Stomach (tissue), 4 donors: ENCODE data around the gene NANOS3.

Experiments used
- CTCF ChIP-seq, 7 experiments: fragments of 450-650 bp in 4 of 7; fragments of 200-600 bp in 3 of 7; sonication (generic) in 3 of 7; IDR thresholded peaks; one replicate each; pipeline ENCODE4 v1.5.1; 2016 to 2019; ENCODE audit warnings: antibody characterized with exemption in 7 of 7, control low read depth in 2 of 7, mild to moderate bottlenecking in 1 of 7
- EP300 ChIP-seq: sonication (generic); formaldehyde crosslinking; IDR thresholded peaks from one replicate; pipeline ENCODE4 v1.6.1; 2017; ENCODE audit warnings: antibody characterized with exemption
- POLR2A ChIP-seq, 4 donors: fragments of 450-650 bp; IDR thresholded peaks; one replicate each; pipeline ENCODE4 v1.6.1; 2016; ENCODE audit warnings: antibody characterized with exemption in 4 of 4, control low read depth in 2 of 4, mild to moderate bottlenecking in 1 of 4, moderate library complexity in 1 of 4
- POLR2AphosphoS5 ChIP-seq, 3 donors: sonication (generic); formaldehyde crosslinking; IDR thresholded peaks; one replicate each; pipeline ENCODE4 v1.6.1; 2016; ENCODE audit warnings: antibody characterized with exemption in 3 of 3

GRCh38 chr19:13843104-13843921 is 33.6 kb upstream of the NANOS3 start:
- TF ChIP-seq CTCF (IDR thresholded peaks at IDR 0.05) (no peak), POLR2A (IDR thresholded peaks at IDR 0.05) (no peak), POLR2AphosphoS5 (IDR thresholded peaks at IDR 0.05) (peak in 2 of 3 donors; percentile 67 to 79), EP300 (no peak)
